IMR-90 (cell line): ENCODE data around the gene DYSF. TPM values are rescaled to one million over a fixed set of nuclear protein-coding genes. Genes with fewer than 3 reads are reported as not detected.

Source experiments
- ATAC-seq: fragments of 200-7000 bp; cut with Tn5 transposase; 2 replicates; pipeline ENCODE4 v1.9.1; 2020; ENCODE audit warnings: low read depth, mild to moderate bottlenecking, moderate library complexity
- BruUV-seq: library from RNA; stranded (reverse); fragments of 400-500 nt; replicated peaks from 2 replicates; lab custom pipeline; 2021; lab: Mats Ljungman, UMichigan
- CTCF ChIA-PET: fragments of 300-600 bp; formaldehyde crosslinking; extraction: SDS; loops from one replicate; lab custom pipeline; 2021; ENCODE audit warnings: antibody characterized with exemption; lab: Yijun Ruan, JAX
- POLR2A ChIA-PET: fragments of 300-600 bp; sonication (Branson Sonifier 250); formaldehyde crosslinking; loops from one replicate; lab custom pipeline; 2022; ENCODE audit warnings: antibody characterized with exemption; ENCODE audit not compliant: unreplicated experiment; lab: Charles Lee
- DNase-seq: peaks from one replicate; pipeline ENCODE4 v3.0.0; 2013
- H2AFZ ChIP-seq: replicated peaks from 2 replicates; pipeline ENCODE3; 2013; ENCODE audit warnings: low read length, mild to moderate bottlenecking; ENCODE audit not compliant: poor library complexity
- H2AK5ac ChIP-seq: 2 replicates; pipeline ENCODE4 v1.6.1; 2013; ENCODE audit warnings: low read depth, low read length, inconsistent platforms
- H2AK9ac ChIP-seq: replicated peaks from 2 replicates; pipeline ENCODE3; 2013; ENCODE audit warnings: mild to moderate bottlenecking, low read depth, low read length, moderate library complexity; ENCODE audit not compliant: poor library complexity
- H2BK120ac ChIP-seq: 2 replicates; pipeline ENCODE4 v1.6.1; 2013; ENCODE audit warnings: low read depth, low read length, inconsistent platforms
- H2BK15ac ChIP-seq: 3 replicates; pipeline ENCODE4 v1.6.1; 2013; ENCODE audit warnings: low read depth, low read length, inconsistent platforms
- H2BK20ac ChIP-seq: 2 replicates; pipeline ENCODE4 v1.6.1; 2013; ENCODE audit warnings: low read depth, mild to moderate bottlenecking, inconsistent platforms, low read length, moderate library complexity
- H2BK5ac ChIP-seq: 2 replicates; pipeline ENCODE4 v1.6.1; 2013; ENCODE audit warnings: mild to moderate bottlenecking, low read depth, low read length, inconsistent platforms; ENCODE audit not compliant: poor library complexity, severe bottlenecking
- H3K14ac ChIP-seq: replicated peaks from 2 replicates; pipeline ENCODE4 v1.6.1; 2013; ENCODE audit warnings: low read depth, low read length, inconsistent platforms
- H3K18ac ChIP-seq: 2 replicates; pipeline ENCODE4 v1.6.1; 2013; ENCODE audit warnings: low read depth, low read length, control low read depth
- H3K23ac ChIP-seq: 2 replicates; pipeline ENCODE4 v1.6.1; 2013; ENCODE audit warnings: low read depth, low read length, inconsistent platforms
- H3K27ac ChIP-seq: 2 replicates; pipeline ENCODE4 v1.5.1; 2013; ENCODE audit warnings: mild to moderate bottlenecking, control low read depth, low read length; ENCODE audit not compliant: insufficient read depth
- H3K27me3 ChIP-seq: 2 replicates; pipeline ENCODE4 v1.6.1; 2013; ENCODE audit warnings: low read length; ENCODE audit not compliant: control insufficient read depth, insufficient read depth
- H3K36me3 ChIP-seq: 2 replicates; pipeline ENCODE4 v1.6.1; 2013; ENCODE audit warnings: low read length, mixed read lengths; ENCODE audit not compliant: control insufficient read depth, insufficient read depth
- H3K4ac ChIP-seq: 2 replicates; pipeline ENCODE4 v1.6.1; 2013; ENCODE audit warnings: low read depth, low read length, inconsistent platforms
- H3K4me1 ChIP-seq: 2 replicates; pipeline ENCODE4 v1.6.1; 2013; ENCODE audit warnings: low read length, mixed read lengths; ENCODE audit not compliant: control insufficient read depth, insufficient read depth
- H3K4me2 ChIP-seq: 2 replicates; pipeline ENCODE4 v1.6.1; 2013; ENCODE audit warnings: low read depth, mild to moderate bottlenecking, control low read depth, low read length, moderate library complexity
- H3K4me3 ChIP-seq: 2 replicates; pipeline ENCODE4 v1.5.1; 2013; ENCODE audit warnings: low read depth, mild to moderate bottlenecking, control low read depth, low read length, moderate library complexity; ENCODE audit not compliant: insufficient read depth
- H3K56ac ChIP-seq: 2 replicates; pipeline ENCODE4 v1.6.1; 2013; ENCODE audit warnings: low read length, inconsistent platforms; ENCODE audit not compliant: insufficient read depth; ENCODE audit errors: extremely low read depth
- H3K79me1 ChIP-seq, 2 experiments: 2 replicates each; pipeline ENCODE4 v1.6.1; 2013; ENCODE audit warnings: low read length in 2 of 2, inconsistent platforms in 1 of 2, low read depth in 1 of 2
- H3K9ac ChIP-seq: 2 replicates; pipeline ENCODE4 v1.6.1; 2013; ENCODE audit warnings: low read depth, low read length, control low read depth
- H3K9me1 ChIP-seq: 2 replicates; pipeline ENCODE4 v1.6.1; 2013; ENCODE audit warnings: low read length, inconsistent platforms; ENCODE audit not compliant: insufficient read depth
- H3K9me3 ChIP-seq: 2 replicates; pipeline ENCODE4 v1.6.1; 2013; ENCODE audit warnings: low read length; ENCODE audit not compliant: control insufficient read depth, insufficient read depth
- H4K20me1 ChIP-seq: 2 replicates; pipeline ENCODE4 v1.6.1; 2013; ENCODE audit warnings: low read length, inconsistent platforms; ENCODE audit not compliant: insufficient read depth
- H4K5ac ChIP-seq: 2 replicates; pipeline ENCODE4 v1.6.1; 2013; ENCODE audit warnings: mild to moderate bottlenecking, low read depth, low read length, control low read depth
- H4K8ac ChIP-seq, 2 experiments: 2 replicates each; pipeline ENCODE4 v1.6.1; 2013; ENCODE audit warnings: low read depth in 2 of 2, low read length in 2 of 2, control low read depth in 1 of 2, inconsistent platforms in 1 of 2
- H4K91ac ChIP-seq: 2 replicates; pipeline ENCODE4 v1.6.1; 2013; ENCODE audit warnings: low read depth, low read length, inconsistent platforms; ENCODE audit not compliant: insufficient read depth
- BHLHE40 ChIP-seq: fragments of 150-350 bp; IDR thresholded peaks from 2 replicates; pipeline ENCODE4 v1.6.1; 2016; ENCODE audit warnings: mild to moderate bottlenecking, low read depth, low read length
- CEBPB ChIP-seq: IDR thresholded peaks from 2 replicates; pipeline ENCODE4 v1.6.1; 2012; ENCODE audit warnings: low read depth, low read length, improper control_type of control experiment
- CHD1 ChIP-seq: IDR thresholded peaks from 2 replicates; pipeline ENCODE4 v1.6.1; 2012; ENCODE audit warnings: low read depth, low read length, improper control_type of control experiment
- FOS ChIP-seq: fragments of 150-350 bp; IDR thresholded peaks from 2 replicates; pipeline ENCODE4 v1.6.1; 2016; ENCODE audit warnings: low read depth, low read length
- MAFK ChIP-seq: IDR thresholded peaks from 2 replicates; pipeline ENCODE4 v1.6.1; 2012; ENCODE audit warnings: low read depth, low read length, improper control_type of control experiment
- MAZ ChIP-seq: IDR thresholded peaks from 2 replicates; pipeline ENCODE4 v1.6.1; 2012; ENCODE audit warnings: low read depth, mild to moderate bottlenecking, low read length, improper control_type of control experiment, moderate library complexity, borderline replicate concordance
- MXI1 ChIP-seq: IDR thresholded peaks from 2 replicates; pipeline ENCODE4 v1.6.1; 2012; ENCODE audit warnings: low read depth, mild to moderate bottlenecking, low read length, moderate library complexity, borderline replicate concordance
- NFE2L2 ChIP-seq: fragments of 150-350 bp; IDR thresholded peaks from 2 replicates; pipeline ENCODE4 v1.6.1; 2016; ENCODE audit warnings: low read depth, mild to moderate bottlenecking, low read length
- POLR2A ChIP-seq: IDR thresholded peaks from 2 replicates; pipeline ENCODE4 v1.6.1; 2012; ENCODE audit warnings: mild to moderate bottlenecking, low read depth, low read length
- RAD21 ChIP-seq: IDR thresholded peaks from 2 replicates; pipeline ENCODE4 v1.6.1; 2012; ENCODE audit warnings: low read length, improper control_type of control experiment
- RCOR1 ChIP-seq: IDR thresholded peaks from 2 replicates; pipeline ENCODE4 v1.6.1; 2012; ENCODE audit warnings: mild to moderate bottlenecking, low read length, improper control_type of control experiment; ENCODE audit not compliant: insufficient replicate concordance
- RFX5 ChIP-seq: IDR thresholded peaks from 2 replicates; pipeline ENCODE4 v1.8.0; 2012; ENCODE audit warnings: low read depth, mild to moderate bottlenecking, low read length, moderate library complexity
- SMC3 ChIP-seq: fragments of 150-350 bp; IDR thresholded peaks from 2 replicates; pipeline ENCODE4 v1.6.1; 2016; ENCODE audit warnings: low read depth, mild to moderate bottlenecking, antibody characterized with exemption, low read length, moderate library complexity
- WGBS, 2 experiments: methylation state at CpG; one replicate each; pipeline versions ENCODE4 v1.1.5 to v1.1.7; 2013; ENCODE audit warnings: missing lambda C conversion rate in 2 of 2; ENCODE audit not compliant: insufficient read length in 1 of 2; ENCODE audit errors: extremely low coverage in 2 of 2; 5-methylcytosine and 5-hydroxymethylcytosine counted together
- dilution Hi-C: fragments of 300-500 bp; cut with HindIII; formaldehyde crosslinking; loops from one replicate; pipeline ENCODE4 v1.14.3; 2018; ENCODE audit warnings: low sequenced_read_pairs; ENCODE audit not compliant: unreplicated experiment
- in situ Hi-C: fragments of 300-500 bp; cut with MboI; formaldehyde crosslinking; loops from 3 replicates; pipeline ENCODE4 v1.14.3; 2019; ENCODE audit warnings: low sequenced_read_pairs, inconsistent platforms, mixed read lengths
- intact Hi-C: fragments of 100-400 bp; cut with micrococcal nuclease; formaldehyde crosslinking; loops from 2 replicates; pipeline ENCODE4 v1.10.0; 2022
- polyA plus RNA-seq, 3 experiments: library from polyadenylated mRNA; depleted of rRNA; stranded (reverse); fragments of >200 nt; gene quantifications; 2 replicates each; pipeline ENCODE4 v1.2.3, GENCODE V29; 2012; ENCODE audit warnings: low replicate concordance in 1 of 3
- total RNA-seq: library from RNA; depleted of rRNA; stranded (reverse); fragments of >200 nt; gene quantifications from 2 replicates; pipeline ENCODE4 v1.2.3, GENCODE V29; 2012
- TF ChIP-seq, protein P1 (sequence below): fragments of 150-350 bp; IDR thresholded peaks from 2 replicates; pipeline ENCODE4 v1.6.1; 2017; ENCODE audit warnings: mild to moderate bottlenecking, antibody characterized with exemption, low read length, low read depth
- TF ChIP-seq, protein P2 (sequence below): fragments of 150-350 bp; IDR thresholded peaks from 2 replicates; pipeline ENCODE4 v1.6.1; 2016; ENCODE audit warnings: low read depth, mild to moderate bottlenecking, low read length, moderate library complexity, borderline replicate concordance
- TF ChIP-seq, protein P3 (sequence below): conservative IDR thresholded peaks from 2 replicates; pipeline ENCODE4 v1.5.1; 2012; ENCODE audit warnings: mild to moderate bottlenecking, low read depth, low read length, improper control_type of control experiment

The DYSF gene
- total and polyA plus RNA-seq, 2 of the 4 experiments (the other 2 are of a cell fraction) = 0.09 to 0.18 TPM

DNA sequence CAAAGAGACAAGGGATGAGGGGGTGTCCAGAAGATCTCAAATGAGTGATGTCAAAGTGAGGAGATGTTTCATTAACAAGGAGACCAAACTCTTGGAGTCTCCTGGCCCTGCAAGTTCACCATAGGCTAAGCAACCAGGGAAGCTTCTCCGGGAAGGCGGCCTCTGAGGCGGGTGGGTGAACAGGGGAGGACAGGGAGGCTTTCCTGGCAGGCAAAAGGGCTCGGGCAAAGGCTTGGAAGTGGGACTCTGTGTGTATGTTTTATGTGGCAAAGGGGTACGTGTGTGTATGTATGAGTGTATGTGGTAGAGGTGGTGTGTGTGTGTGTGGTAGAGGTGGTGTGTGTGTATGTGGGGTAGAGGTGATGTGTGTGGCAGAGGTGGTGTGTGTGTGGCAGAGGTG, 163.9 kb downstream of the DYSF start:
- Histone ChIP-seq H3K9ac (no peak overlapping the region), H3K4ac (no peak overlapping the region), H3K9me1 (no peaks in the 10 kb centered on the region; the same call in 1 of the 2 replicates), H2BK120ac (no peak overlapping the region), H3K4me3 (no peak overlapping the region), H2AK9ac (no peak overlapping the region), H4K8ac (no peak overlapping the region), H4K20me1 (no peaks in the 10 kb centered on the region), H2BK20ac (no peak overlapping the region), H3K23ac (no peak overlapping the region), H3K27ac (no peak overlapping the region), H3K4me2 (no peak overlapping the region), H3K27me3 (peaks cover 20% of the 10 kb centered on the region), H3K36me3 (no peaks in the 10 kb centered on the region), H3K79me1 (no peaks in the 10 kb centered on the region), H2AK5ac (no peak overlapping the region), H4K5ac (no peak overlapping the region), H3K14ac (no peak overlapping the region), H2BK5ac (peak overlapping the region; percentile 86), H3K56ac (no peak overlapping the region), H3K4me1 (no peaks in the 10 kb centered on the region), H4K91ac (no peak overlapping the region), H2BK15ac (no peak overlapping the region), H3K18ac (no peak overlapping the region), H3K9me3 (no peaks in the 10 kb centered on the region), H2AFZ (no peak overlapping the region)
- dilution Hi-C loops (no loop called here), in situ Hi-C loops (no loop called here), intact Hi-C loops (loop anchor here (10.0 kb wide), 1 partner anchor 318 kb away; no protein-coding TSS in a partner anchor)
- no peak for TF ChIP-seq NFE2L2
- TF ChIP-seq CEBPB = no peak
- no peak for TF ChIP-seq RFX5
- no peak for TF ChIP-seq SMC3
- TF ChIP-seq CHD1 = no peak
- no peak for TF ChIP-seq MAFK
- TF ChIP-seq, protein P1, sequence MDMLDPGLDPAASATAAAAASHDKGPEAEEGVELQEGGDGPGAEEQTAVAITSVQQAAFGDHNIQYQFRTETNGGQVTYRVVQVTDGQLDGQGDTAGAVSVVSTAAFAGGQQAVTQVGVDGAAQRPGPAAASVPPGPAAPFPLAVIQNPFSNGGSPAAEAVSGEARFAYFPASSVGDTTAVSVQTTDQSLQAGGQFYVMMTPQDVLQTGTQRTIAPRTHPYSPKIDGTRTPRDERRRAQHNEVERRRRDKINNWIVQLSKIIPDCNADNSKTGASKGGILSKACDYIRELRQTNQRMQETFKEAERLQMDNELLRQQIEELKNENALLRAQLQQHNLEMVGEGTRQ = no peak
- TF ChIP-seq FOS = no peak
- TF ChIP-seq BHLHE40 = no peak
- TF ChIP-seq MAZ = no peak
- no peak for TF ChIP-seq POLR2A
- TF ChIP-seq RAD21 = no peak
- TF ChIP-seq RCOR1 = no peak
- TF ChIP-seq, protein P2, sequence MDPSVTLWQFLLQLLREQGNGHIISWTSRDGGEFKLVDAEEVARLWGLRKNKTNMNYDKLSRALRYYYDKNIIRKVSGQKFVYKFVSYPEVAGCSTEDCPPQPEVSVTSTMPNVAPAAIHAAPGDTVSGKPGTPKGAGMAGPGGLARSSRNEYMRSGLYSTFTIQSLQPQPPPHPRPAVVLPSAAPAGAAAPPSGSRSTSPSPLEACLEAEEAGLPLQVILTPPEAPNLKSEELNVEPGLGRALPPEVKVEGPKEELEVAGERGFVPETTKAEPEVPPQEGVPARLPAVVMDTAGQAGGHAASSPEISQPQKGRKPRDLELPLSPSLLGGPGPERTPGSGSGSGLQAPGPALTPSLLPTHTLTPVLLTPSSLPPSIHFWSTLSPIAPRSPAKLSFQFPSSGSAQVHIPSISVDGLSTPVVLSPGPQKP = no peak
- TF ChIP-seq MXI1 = no peak
- TF ChIP-seq, protein P3, sequence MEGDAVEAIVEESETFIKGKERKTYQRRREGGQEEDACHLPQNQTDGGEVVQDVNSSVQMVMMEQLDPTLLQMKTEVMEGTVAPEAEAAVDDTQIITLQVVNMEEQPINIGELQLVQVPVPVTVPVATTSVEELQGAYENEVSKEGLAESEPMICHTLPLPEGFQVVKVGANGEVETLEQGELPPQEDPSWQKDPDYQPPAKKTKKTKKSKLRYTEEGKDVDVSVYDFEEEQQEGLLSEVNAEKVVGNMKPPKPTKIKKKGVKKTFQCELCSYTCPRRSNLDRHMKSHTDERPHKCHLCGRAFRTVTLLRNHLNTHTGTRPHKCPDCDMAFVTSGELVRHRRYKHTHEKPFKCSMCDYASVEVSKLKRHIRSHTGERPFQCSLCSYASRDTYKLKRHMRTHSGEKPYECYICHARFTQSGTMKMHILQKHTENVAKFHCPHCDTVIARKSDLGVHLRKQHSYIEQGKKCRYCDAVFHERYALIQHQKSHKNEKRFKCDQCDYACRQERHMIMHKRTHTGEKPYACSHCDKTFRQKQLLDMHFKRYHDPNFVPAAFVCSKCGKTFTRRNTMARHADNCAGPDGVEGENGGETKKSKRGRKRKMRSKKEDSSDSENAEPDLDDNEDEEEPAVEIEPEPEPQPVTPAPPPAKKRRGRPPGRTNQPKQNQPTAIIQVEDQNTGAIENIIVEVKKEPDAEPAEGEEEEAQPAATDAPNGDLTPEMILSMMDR = no peak
- BruUV-seq = no TSS peak
- DNase-seq (no peak), ATAC-seq (no peak)
- WGBS, 2 experiments = 87% methylated on average over 4 of the region's 5 CpGs; no CpG with 5 or more reads in 1 of the 2 experiments
- POLR2A ChIA-PET = no interaction called here
- CTCF ChIA-PET = no interaction called here
